Glutamatergic neuron (in vitro differentiated cells): ENCODE results near the gene SON. TPM values are rescaled to one million over a fixed set of nuclear protein-coding genes. Genes with fewer than 3 reads are reported as not detected.

Experiments
- DNase-seq: peaks from one replicate; pipeline ENCODE4 v3.0.0; 2022
- H3K27ac Mint-ChIP-seq: one replicate; pipeline ENCODE4 v1.8.0; 2020; ENCODE audit warnings: mild to moderate bottlenecking, mixed read lengths, inconsistent platforms; ENCODE audit not compliant: unreplicated experiment
- H3K27me3 Mint-ChIP-seq: one replicate; pipeline ENCODE4 v1.8.0; 2020; ENCODE audit warnings: mild to moderate bottlenecking, moderate library complexity, mixed read lengths, inconsistent platforms; ENCODE audit not compliant: unreplicated experiment
- H3K36me3 Mint-ChIP-seq: one replicate; pipeline ENCODE4 v1.8.0; 2020; ENCODE audit warnings: mild to moderate bottlenecking, mixed read lengths, inconsistent platforms; ENCODE audit not compliant: unreplicated experiment
- H3K4me1 Mint-ChIP-seq: one replicate; pipeline ENCODE4 v1.8.0; 2020; ENCODE audit warnings: mild to moderate bottlenecking, low read depth, mixed read lengths, inconsistent platforms; ENCODE audit not compliant: unreplicated experiment
- H3K4me3 Mint-ChIP-seq: one replicate; pipeline ENCODE4 v1.8.0; 2020; ENCODE audit warnings: mild to moderate bottlenecking, mixed read lengths, inconsistent platforms; ENCODE audit not compliant: unreplicated experiment
- H3K9me3 Mint-ChIP-seq: one replicate; pipeline ENCODE4 v1.8.0; 2020; ENCODE audit warnings: mild to moderate bottlenecking, moderate library complexity, mixed read lengths, inconsistent platforms; ENCODE audit not compliant: unreplicated experiment
- CTCF ChIP-seq: fragments of 200-600 bp; sonication (generic); IDR thresholded peaks from one replicate; pipeline ENCODE4 v1.5.0; 2021; ENCODE audit not compliant: partially characterized antibody, unreplicated experiment
- total RNA-seq: library from RNA; stranded (reverse); fragmentation: NEBNext Ultra II Directional; extraction: Animal tissue kit (Norgen Biotek cat#: 25700); gene quantifications from one replicate; pipeline ENCODE4 v1.2.1, GENCODE V29; 2021; ENCODE audit not compliant: unreplicated experiment

Gene SON
- total RNA-seq, 1 donor from 2014 or later: 289 TPM

DNA sequence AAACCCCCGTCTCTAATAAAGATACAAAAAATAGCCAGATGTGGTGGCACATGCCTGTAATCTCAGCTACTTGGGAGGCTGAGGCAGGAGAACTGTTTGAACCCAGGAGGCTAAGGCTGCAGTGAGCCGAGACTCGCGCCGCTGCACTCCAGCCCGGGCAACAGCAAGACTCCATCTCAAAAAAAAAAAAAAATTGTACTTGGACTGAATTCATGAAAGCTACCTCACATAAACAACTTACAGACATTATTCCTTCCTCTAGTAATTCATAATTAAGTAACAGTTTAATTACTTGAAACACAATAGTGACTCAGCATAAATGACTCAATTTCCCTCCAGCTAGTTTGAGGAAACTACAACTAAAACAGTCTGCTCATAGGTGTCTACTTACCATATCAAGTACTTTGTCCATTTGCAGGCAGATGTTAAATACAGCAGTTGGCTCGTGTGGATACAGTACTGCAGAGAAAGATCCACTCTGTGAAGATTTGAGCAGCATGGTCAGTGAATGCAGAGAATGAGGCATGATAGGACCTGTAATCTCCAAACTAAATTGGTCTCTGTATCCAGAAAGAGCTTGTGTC lies 36.2 kb downstream of the SON start:
- no peak for TF ChIP-seq CTCF
- no peaks in the 10 kb centered on the region for H3K9me3 Mint-ChIP-seq
- no peak for DNase-seq

GRCh38 chr21:33584455-33584854 lies 41.6 kb downstream of the SON start:
- no peak overlapping the region for H3K27ac Mint-ChIP-seq
- no peak for TF ChIP-seq CTCF
- no peak for DNase-seq
- H3K27me3 Mint-ChIP-seq: no peaks in the 10 kb centered on the region
- no peaks in the 10 kb centered on the region for H3K9me3 Mint-ChIP-seq
- H3K4me1 Mint-ChIP-seq: peaks cover 2% of the 10 kb centered on the region
- no peak overlapping the region for H3K4me3 Mint-ChIP-seq
- no peaks in the 10 kb centered on the region for H3K36me3 Mint-ChIP-seq

More for the DNA sequence above, 36.2 kb downstream of the SON start:
- no peak overlapping the region for H3K4me3 Mint-ChIP-seq
- no peaks in the 10 kb centered on the region for H3K36me3 Mint-ChIP-seq
- no peak overlapping the region for H3K27ac Mint-ChIP-seq
- peaks cover 1% of the 10 kb centered on the region for H3K27me3 Mint-ChIP-seq
- H3K4me1 Mint-ChIP-seq: no peaks in the 10 kb centered on the region

- Mint-ChIP-seq H3K4me1 (peaks cover 2% of the 10 kb centered on the region), H3K27ac (no peak overlapping the region), H3K4me3 (no peak overlapping the region), H3K9me3 (no peaks in the 10 kb centered on the region), H3K27me3 (no peaks in the 10 kb centered on the region), H3K36me3 (no peaks in the 10 kb centered on the region)
- no peak for TF ChIP-seq CTCF
- DNase-seq: no peak
These were observed 44.1 kb downstream of the SON start for GRCh38 chr21:33586927-33587326.

DNA sequence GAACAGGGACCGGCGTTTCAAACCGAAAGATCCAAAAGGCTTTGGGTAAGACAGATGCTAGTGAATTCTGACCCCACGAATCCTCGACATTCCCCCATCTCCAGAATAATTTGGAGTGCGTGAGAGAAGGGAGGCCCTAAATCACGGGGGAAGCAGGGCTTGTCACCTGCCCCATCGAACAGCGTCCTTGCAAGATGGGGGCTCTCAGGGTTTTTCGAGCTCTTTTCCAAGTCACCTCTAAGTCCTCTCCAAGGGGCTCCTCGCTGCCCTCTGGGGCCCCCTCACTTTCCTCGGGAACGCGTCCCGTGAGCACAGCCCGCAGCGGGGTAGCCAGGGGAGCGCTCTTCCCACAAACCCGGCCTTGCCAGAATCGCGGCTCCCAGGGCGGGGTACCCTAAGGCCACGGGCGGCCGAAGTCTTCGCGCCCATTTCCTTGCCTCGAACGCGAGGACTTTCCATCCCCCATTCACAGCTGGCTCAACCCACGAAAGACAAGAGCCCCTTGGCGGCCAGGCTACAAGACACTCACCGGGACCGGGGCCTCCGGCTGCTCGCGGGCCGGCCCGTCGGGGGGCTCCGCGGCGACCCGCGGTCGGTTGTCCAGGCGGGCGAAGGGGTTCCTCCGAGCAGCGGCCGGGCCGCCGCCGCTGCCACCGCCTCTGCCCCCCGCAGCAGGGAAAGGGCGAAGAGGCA lies 45.1 kb downstream of the SON start:
- Mint-ChIP-seq H3K9me3 (no peaks in the 10 kb centered on the region), H3K4me3 (peak overlapping the region; percentile 85), H3K4me1 (peaks cover 2% of the 10 kb centered on the region), H3K36me3 (no peaks in the 10 kb centered on the region), H3K27me3 (no peaks in the 10 kb centered on the region), H3K27ac (no peak overlapping the region)
- TF ChIP-seq CTCF: no peak
- no peak for DNase-seq
